Activated CD8-positive, alpha-beta memory T cell treated with anti-CD3 and anti-CD28 coated beads for 24 hours (primary cell): Measurements from ENCODE around the gene CEP41.
"Not testable (repeated sequence)": the region's sequence is repeated elsewhere in the genome, so short reads cannot be mapped to it uniquely, and the experiment has no call there.

ENCODE experiments used
- DNase-seq: peaks from one replicate; pipeline ENCODE4 v3.0.0-alpha.2; 2020

Gene CEP41

DNA sequence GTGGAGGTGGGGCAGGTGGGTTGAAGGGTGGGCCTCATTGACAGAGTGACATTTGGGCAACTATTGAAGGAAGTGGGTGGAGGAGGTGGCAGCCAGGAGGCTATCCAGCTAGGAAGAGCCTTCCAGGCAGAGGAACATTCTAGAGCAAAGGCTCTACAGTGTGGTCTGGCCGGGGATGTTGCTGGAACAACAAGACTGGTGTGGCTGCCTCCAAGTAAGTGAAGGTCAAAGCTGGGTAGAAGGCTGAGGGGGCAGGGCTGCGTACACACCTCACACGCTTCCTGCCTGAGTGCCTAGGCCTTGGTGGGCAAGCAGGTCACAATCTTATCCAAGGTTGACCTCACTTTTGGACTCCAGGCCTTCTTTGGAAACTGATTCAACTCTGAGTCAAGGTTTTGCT lies 53.9 kb downstream of the CEP41 start:
- peak; percentile 38 for DNase-seq

GRCh38 chr7:130385600-130386066 lies 55.2 kb downstream of the CEP41 start:
- peak; percentile 46 for DNase-seq

- peak; percentile 45 for DNase-seq
Measured at GRCh38 chr7:130384841-130385599, 55.8 kb downstream of the CEP41 start.

- peak; percentile 43 for DNase-seq
Measured at GRCh38 chr7:130384371-130384801, 56.4 kb downstream of the CEP41 start.

DNA sequence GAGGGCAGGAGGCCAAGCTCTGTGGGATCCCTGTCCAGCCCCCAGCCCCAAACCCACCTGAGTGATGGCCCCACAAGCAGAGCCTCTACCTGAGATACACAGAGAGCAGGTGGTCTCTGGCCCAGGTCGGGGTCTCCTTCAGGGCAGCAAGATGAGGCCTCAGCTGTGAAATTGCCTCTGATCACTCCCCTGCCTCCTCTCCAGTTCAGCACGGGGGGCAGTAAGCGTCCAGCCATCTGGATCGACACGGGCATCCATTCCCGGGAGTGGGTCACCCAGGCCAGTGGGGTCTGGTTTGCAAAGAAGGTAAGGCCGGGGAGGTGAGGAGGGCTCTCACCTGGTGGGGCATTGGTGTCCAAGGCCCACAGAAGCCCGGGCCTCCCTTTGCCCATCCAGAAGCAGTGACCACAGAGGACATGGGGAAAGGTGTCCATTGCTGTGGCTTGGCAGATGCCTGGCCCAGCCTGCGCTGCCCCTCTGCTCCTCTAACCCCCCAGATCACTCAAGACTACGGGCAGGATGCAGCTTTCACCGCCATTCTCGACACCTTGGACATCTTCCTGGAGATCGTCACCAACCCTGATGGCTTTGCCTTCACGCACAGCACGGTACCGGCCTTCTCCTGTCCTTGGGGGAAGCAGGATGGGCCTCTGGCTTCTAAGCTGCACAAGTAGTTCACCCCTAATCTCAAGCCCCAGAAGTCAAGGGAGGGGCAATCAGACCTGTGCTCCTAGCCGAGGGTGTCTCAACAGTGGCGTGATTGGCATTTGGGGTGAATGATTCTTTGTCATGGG lies 57.4 kb downstream of the CEP41 start:
- DNase-seq, result peak; percentile 44

DNA sequence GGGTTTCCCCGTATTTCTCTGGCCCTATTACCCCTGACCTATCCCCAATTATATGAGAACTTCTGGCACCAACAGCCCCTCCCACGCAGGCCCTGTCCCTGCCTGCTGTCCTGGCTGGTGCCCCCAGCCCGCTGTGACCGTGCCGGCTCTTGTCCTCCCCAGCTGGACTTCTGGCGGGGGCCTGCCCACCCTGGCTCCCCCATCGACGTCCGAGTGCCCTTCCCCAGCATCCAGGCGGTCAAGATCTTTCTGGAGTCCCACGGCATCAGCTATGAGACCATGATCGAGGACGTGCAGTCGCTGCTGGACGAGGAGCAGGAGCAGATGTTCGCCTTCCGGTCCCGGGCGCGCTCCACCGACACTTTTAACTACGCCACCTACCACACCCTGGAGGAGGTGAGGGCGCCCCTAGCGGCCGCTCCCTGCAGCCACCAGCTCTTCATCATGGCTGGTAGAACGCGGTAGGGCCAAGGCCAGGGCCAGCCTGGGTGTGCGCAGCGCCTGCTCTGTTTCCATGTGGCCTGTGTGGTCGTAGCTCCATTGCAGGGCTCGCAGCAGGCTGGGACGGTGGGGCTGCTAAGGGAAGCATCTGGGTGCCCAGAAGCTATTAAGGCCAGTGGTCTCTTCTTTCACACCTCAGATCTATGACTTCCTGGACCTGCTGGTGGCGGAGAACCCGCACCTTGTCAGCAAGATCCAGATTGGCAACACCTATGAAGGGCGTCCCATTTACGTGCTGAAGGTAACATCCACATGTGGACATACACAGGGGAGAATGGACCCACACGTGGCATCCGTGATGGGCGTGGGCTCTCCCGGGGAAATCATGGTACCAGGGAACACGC lies 59.1 kb downstream of the CEP41 start:
- peak; percentile 43 for DNase-seq

DNA sequence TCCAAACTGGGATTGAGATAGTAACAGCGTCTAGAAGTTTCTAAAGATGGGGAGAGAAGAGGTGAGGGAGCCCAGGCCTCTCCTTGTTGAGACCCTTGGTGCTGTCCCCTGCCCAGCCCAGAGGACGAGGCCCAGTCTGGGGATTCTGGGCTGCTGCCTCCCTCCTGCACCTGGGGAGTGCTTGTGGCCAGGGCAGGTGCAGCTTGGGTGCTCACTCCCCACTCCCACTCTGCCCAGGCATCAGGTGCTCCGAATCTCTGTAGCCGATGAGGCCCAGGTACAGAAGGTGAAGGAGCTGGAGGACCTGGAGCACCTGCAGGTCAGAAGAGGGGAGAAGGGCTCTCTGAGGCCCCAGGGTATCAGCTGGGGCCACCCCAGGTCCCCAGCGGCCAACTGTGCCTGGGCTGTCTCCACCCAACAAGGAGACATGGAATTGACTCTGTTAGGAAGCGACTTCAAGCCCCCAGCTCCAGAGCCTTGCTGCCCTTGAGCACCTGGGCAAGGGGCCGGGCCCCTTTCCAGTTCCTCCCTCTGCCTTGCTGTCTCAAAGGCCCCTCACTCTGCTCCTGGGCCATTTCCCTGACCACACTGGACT lies 59.9 kb downstream of the CEP41 start:
- no peak for DNase-seq

DNA sequence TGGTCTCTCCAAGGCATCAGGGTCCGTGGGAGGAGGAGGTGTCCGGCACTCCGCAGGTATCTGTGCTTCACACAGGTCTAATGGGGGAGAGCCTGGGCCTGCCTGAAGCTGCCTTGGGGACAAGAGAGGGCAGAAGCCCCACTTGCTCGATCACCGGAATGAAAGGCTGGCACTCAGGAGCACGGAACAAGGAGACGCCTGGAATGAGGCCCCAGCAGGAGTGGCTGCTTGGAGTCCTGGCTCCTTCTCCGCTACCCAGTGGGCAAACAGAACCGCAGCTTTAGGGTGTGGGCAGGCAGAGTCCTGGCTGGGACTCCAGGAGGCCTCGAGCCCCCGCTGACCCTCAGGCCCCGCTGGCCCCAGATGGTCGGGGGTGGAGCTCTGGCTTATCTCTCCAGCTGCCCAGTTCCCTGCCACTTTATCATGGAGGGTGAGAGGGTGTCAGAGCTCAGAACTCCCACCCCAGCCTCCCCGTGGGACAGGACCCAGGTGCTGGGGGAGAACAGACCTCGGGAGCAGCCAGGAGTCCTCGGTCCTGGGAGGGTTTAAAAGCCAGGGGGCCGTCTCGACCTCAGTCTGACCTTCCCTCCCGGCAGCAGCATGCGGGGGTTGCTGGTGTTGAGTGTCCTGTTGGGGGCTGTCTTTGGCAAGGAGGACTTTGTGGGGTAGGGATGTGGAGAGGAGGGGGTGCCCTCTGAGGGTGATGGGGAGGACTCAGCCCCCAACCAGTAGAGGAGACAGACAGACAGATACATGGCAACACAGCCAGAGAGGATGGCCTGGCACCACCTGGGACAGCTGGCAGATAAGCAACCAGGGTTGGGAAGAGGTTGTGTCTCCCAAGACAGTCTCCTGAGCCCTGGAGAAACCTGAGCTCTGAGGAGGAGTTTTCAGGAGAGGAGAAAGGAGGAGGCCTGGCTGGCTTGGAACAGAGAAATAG lies 60.6 kb downstream of the CEP41 start, which contains the start of gene CPA1:
Gene CPA1 (plus strand): TSS at position 574 of the 940 bp plus-strand sequence. CDS start 27 bp downstream, at position 601.
- no peak for DNase-seq

- no peak for DNase-seq
Measured at GRCh38 chr7:130379532-130379920, 61.3 kb downstream of the CEP41 start.

- no peak for DNase-seq
Measured at GRCh38 chr7:130379019-130379418, 61.8 kb downstream of the CEP41 start.

- DNase-seq, result no peak
Measured at GRCh38 chr7:130377178-130377577, 63.6 kb downstream of the CEP41 start.

- not testable (repeated sequence) for DNase-seq
Measured at GRCh38 chr7:130376461-130376860, 64.4 kb downstream of the CEP41 start.

DNA sequence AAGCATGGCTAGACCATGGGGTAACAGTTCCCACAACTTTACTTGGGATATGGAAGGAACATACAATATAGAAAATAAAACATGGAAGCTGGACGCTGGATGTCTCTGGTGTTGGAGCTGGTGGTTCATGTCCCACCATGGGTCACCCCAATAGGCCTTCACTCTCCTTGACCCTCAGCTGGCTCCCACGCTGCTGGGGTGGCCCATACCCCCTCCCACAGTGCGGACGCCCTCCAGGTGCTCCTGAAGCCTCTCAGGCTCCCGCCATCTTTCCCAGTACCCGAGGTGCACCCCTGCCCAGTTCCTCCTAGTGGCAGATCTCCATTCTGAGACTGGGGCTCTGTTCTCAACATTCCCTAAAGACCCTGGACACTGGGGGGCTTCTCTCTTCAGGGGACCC lies 66.3 kb downstream of the CEP41 start:
- no peak for DNase-seq

- no peak for DNase-seq
Measured at GRCh38 chr7:130372402-130373165, 68.2 kb downstream of the CEP41 start.

- no peak for DNase-seq
Measured at GRCh38 chr7:130371046-130371445, 69.8 kb downstream of the CEP41 start.

GRCh38 chr7:130369831-130370550 lies 70.8 kb downstream of the CEP41 start:
- DNase-seq, result no peak

DNA sequence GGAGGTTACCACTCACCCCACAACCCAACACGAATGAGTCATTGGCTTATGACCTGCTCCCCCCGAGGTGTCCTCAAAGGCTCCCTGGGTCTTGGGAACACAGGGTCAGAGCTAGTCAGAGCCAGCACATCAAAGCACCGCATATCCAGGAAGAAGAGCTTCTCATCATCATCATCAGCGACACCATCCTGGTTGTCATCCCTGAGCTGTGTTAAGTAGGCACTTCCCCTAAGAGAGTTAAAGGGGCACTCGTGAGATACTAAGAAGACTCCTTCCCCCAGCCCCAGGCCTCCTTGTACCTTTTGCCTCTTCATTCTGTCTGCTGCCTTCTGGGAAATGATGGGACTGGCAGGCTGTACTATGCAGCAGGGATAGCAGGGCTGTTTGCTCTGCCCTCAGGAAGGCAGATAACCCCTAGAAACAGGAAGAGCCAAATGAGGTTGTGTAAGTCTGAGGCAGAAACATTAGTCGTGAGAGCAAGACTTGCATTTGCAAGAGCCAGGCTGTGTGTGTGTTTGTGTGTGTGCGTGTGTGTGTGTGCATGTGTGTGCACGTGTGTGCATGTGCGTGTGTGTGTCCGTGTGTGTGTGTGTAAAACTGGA lies 71.6 kb downstream of the CEP41 start:
- no peak for DNase-seq

DNA sequence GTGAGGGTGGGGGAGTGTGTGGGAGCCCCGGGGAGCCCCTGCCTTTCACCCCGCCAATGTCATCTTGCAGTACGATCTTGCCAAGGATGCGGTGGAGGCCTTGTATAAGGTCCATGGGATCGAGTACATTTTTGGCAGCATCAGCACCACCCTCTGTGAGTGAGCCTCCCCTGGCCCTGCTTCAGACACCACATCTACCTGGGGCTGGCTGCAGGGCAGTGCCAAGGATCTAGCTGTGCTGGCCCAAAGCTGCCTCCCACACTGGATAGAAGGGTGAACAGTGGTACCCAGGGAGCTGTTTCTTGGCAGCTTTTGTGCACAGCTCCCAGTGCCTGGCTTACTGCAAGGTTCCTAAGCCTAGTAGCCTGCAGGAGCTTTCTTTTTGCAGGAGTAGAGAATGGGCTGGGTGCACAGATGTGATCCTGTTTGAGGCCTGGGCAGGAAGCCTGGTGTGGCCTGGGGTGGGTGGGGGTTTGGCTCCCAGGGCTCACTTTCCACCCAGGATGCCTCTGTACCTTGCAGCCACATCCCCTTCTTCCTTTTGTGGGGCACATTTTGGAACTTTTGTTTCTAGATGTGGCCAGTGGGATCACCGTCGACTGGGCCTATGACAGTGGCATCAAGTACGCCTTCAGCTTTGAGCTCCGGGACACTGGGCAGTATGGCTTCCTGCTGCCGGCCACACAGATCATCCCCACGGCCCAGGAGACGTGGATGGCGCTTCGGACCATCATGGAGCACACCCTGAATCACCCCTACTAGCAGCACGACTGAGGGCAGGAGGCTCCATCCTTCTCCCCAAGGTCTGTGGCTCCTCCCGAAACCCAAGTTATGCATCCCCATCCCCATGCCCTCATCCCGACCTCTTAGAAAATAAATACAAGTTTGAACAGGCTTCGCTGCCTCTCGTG lies 72.7 kb downstream of the CEP41 start:
- DNase-seq, result no peak
